Kidney (tissue), 14 donors: Measurements from ENCODE around the gene SACM1L. TPM values are rescaled to one million over a fixed set of nuclear protein-coding genes. Genes with fewer than 3 reads are reported as not detected.

Experiments
- DNase-seq, 5 donors: peaks; one replicate each; pipeline ENCODE4 v3.0.0-alpha.2; 2013 to 2020
- FAIRE-seq: peaks from 2 replicates; lab custom pipeline; 2012; peaks lifted over from hg19 to GRCh38; lab: Jason Lieb, UNC
- H3K27ac ChIP-seq, 2 donors: one replicate each; pipeline ENCODE4 v1.7.0; 2013; ENCODE audit warnings: low read depth in 2 of 2, low read length in 2 of 2, inconsistent platforms in 1 of 2
- H3K27me3 ChIP-seq: one replicate; pipeline ENCODE4 v1.7.1; 2013; ENCODE audit warnings: low read length, inconsistent platforms; ENCODE audit not compliant: control insufficient read depth, insufficient read depth
- H3K36me3 ChIP-seq, 3 donors: one replicate each; pipeline versions ENCODE4 v1.7.0 to v1.7.1; 2013; ENCODE audit warnings: low read length in 3 of 3, control low read depth in 1 of 3, inconsistent platforms in 1 of 3; ENCODE audit not compliant: insufficient read depth in 3 of 3, control insufficient read depth in 2 of 3
- H3K4me1 ChIP-seq, 3 donors: one replicate each; pipeline versions ENCODE4 v1.7.0 to v1.7.1; 2013; ENCODE audit warnings: low read length in 3 of 3, inconsistent platforms in 1 of 3, low read depth in 1 of 3; ENCODE audit not compliant: control insufficient read depth in 2 of 3, insufficient read depth in 2 of 3
- H3K4me3 ChIP-seq, 3 donors: one replicate each; pipeline versions ENCODE4 v1.7.0 to v1.8.1; 2013; ENCODE audit warnings: low read length in 3 of 3, control low read depth in 1 of 3, inconsistent platforms in 1 of 3
- H3K9ac ChIP-seq, 3 donors: one replicate each; pipeline versions ENCODE4 v1.7.0 to v1.7.1; 2013; ENCODE audit warnings: low read length in 3 of 3, control low read depth in 1 of 3, inconsistent platforms in 1 of 3
- H3K9me3 ChIP-seq, 3 donors: one replicate each; pipeline versions ENCODE4 v1.7.0 to v1.7.1; 2013; ENCODE audit warnings: low read length in 3 of 3, control low read depth in 1 of 3, inconsistent platforms in 1 of 3; ENCODE audit not compliant: control insufficient read depth in 2 of 3, insufficient read depth in 1 of 3
- intact Hi-C: fragments of 100-400 bp; cut with DNase I; formaldehyde crosslinking; loops from one replicate; pipeline ENCODE4 v1.11.1; 2022
- polyA plus RNA-seq: library from polyadenylated mRNA; stranded (reverse); fragments of 350-450 nt; fragmentation: Illumina TruSeq; extraction: RNeasy Lipid Tissue Mini Kit (QIAGEN cat#74804); gene quantifications from one replicate; pipeline ENCODE4 v1.2.3, GENCODE V29; 2014; ENCODE audit warnings: low read depth, low replicate concordance; ENCODE audit not compliant: insufficient read depth
- total RNA-seq: library from RNA; stranded (reverse); fragmentation: NEBNext Ultra II Directional; extraction: Animal tissue kit (Norgen Biotek cat#: 25700); gene quantifications from one replicate; pipeline ENCODE4 v1.2.1, GENCODE V29; 2021
- TF ChIP-seq, protein P1 (sequence below): IDR thresholded peaks from 3 replicates; pipeline ENCODE4 v1.5.1; 2012; ENCODE audit warnings: mild to moderate bottlenecking, moderate library complexity, borderline replicate concordance; ENCODE audit not compliant: insufficient read depth; ENCODE audit errors: extremely low read depth
- donor health status: control.
- donor health status: control.
- donor health status: control.
- donor health status: control.
- donor health status: control.
- donor health status: DM: yes; HTN: yes; CAD: no.
- donor health status: Normal renal cell carcinoma (clear cell type).

Gene SACM1L
- total and polyA plus RNA-seq, 2 donors from 2014 or later, result 27.1 to 53.1 TPM

DNA sequence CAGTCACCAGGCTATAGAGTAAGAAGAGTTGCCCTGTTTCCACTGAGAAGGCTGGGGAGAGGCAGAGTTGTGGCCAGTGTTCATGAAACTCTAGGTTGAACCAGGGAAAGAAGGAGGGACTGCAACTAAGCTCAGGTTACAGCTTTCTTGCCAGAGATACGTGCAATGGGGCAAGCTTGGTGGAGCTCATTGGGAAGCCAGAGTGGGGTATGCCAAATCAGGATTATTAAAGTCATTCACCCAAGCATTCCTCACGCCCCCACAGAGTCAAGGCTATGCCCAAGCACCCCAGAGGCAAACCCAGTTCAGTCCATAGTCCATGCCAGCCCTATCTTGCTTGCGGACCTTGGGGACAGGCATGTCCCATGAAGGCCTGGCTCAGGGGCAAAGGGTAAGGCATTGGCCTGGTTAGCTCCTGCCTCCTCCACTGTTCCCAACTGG, 89.6 kb downstream of the SACM1L start:
- TF ChIP-seq, protein P1, sequence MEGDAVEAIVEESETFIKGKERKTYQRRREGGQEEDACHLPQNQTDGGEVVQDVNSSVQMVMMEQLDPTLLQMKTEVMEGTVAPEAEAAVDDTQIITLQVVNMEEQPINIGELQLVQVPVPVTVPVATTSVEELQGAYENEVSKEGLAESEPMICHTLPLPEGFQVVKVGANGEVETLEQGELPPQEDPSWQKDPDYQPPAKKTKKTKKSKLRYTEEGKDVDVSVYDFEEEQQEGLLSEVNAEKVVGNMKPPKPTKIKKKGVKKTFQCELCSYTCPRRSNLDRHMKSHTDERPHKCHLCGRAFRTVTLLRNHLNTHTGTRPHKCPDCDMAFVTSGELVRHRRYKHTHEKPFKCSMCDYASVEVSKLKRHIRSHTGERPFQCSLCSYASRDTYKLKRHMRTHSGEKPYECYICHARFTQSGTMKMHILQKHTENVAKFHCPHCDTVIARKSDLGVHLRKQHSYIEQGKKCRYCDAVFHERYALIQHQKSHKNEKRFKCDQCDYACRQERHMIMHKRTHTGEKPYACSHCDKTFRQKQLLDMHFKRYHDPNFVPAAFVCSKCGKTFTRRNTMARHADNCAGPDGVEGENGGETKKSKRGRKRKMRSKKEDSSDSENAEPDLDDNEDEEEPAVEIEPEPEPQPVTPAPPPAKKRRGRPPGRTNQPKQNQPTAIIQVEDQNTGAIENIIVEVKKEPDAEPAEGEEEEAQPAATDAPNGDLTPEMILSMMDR, result no peak
- DNase-seq (no peak), FAIRE-seq (no peak)
- Histone ChIP-seq H3K9me3 (no peaks in the 10 kb centered on the region), H3K4me3 (no peak overlapping the region), H3K36me3 (no peaks in the 10 kb centered on the region), H3K27ac (no peak overlapping the region), H3K9ac (no peak overlapping the region), H3K4me1 (no peaks in the 10 kb centered on the region), H3K27me3 (no peaks in the 10 kb centered on the region)
- intact Hi-C loops, result no loop called here

DNA sequence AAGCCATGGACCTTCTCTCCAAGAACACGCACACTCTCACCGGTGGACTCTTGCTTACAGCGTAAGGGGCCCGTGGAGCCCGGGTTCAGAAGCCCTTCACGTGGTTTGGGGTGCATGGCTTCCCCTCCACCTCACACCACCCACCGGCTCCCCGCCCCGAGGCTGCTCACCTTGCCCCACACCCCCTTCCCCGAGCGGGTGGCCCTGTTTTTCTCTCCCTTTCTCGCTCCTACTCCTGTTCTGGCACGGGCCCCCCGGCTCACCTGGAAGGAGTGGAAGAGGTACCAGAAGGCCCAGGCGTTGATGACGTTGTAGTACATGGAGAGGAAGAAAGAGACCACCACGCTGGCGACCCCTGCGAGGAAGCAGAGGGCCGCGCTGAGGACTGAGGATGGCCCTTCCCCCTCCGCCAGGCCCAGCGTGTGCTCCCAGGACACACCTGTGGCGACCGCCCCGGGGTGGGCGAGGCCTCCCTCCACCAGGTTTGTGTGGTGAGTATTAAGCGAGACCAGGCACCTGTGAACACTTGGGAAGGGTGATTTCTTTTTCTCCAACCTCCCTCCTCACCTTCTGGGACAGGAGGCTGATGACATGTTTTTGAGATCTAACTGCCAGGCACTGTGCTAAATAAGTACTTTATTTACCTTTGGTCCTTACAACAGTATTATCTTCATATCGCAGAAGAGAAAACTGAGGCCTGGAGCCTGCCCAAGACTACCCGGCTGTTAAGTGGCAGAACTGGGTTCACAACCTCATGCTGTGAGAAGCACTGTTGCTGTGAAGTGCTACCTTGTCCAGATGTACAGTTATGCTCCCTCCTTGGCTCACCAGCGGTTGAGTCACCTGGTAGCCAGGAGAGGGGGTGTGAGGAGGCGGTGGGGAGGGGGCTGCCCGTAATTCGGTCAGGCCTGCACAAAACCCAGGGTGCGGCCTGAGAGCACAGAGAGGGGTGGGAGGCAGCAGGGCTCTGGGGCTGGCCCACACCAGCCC, 90.8 kb downstream of the SACM1L start:
- H3K4me1 ChIP-seq, result no peaks in the 10 kb centered on the region
- no peaks in the 10 kb centered on the region for H3K36me3 ChIP-seq
- DNase-seq, result no peak
- no peaks in the 10 kb centered on the region for H3K9me3 ChIP-seq
- H3K9ac ChIP-seq, result no peak overlapping the region
- FAIRE-seq, result no peak
- H3K27ac ChIP-seq, result no peak overlapping the region
- H3K4me3 ChIP-seq, result no peak overlapping the region
- intact Hi-C loops, result no loop called here
- TF ChIP-seq, protein P1, result no peak
- H3K27me3 ChIP-seq, result no peaks in the 10 kb centered on the region

- intact Hi-C loops, result no loop called here
- H3K9ac ChIP-seq, result no peak overlapping the region
- TF ChIP-seq, protein P1, result no peak
- DNase-seq (no peak), FAIRE-seq (no peak)
- H3K4me3 ChIP-seq, result no peak overlapping the region
- H3K27ac ChIP-seq, result no peak overlapping the region
- no peaks in the 10 kb centered on the region for H3K9me3 ChIP-seq
- H3K27me3 ChIP-seq, result no peaks in the 10 kb centered on the region
- H3K36me3 ChIP-seq, result no peaks in the 10 kb centered on the region
- H3K4me1 ChIP-seq, result no peaks in the 10 kb centered on the region
Measured at GRCh38 chr3:45781271-45781670, 92.1 kb downstream of the SACM1L start.
